ENCODE results near the gene DMRTA2. TPM values are rescaled to one million over a fixed set of nuclear protein-coding genes. Genes with fewer than 3 reads are reported as not detected.

Gene DMRTA2
- not detected for total RNA-seq

DNA sequence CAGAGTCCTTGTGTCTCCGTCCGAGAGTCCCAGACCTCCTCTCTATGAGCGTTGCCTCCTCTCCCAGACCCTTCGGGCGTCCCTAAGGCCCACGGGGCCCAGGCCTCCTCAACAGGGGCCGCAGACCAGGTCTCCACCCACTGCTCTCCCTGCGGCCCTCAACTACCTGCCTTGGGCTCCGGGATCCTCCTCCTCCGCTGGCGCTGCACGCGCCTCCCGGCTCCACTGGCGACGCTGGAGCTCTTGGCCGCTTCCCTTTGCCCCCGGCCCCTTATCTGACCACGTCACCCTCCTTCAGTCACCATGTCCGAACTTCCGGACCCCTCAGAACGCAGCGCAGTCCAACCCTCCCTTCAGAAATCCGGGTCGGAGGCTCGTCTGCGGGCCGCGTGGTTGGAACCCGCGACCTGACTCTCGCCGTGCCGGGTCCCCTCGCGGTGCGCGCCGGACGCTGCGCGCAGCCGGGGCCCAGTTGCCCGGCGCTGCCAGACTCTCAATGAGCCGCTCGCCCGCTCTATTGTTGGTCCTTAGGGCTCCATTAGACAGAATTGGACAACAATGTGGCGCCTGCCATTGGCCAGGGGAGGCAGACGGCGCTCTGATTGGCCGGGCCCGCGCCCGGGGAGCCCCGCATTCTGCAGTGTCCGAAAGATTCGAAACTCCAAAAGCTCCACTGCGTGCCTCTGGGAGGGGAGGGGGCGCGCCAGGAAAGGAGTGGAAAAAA lies at the start of gene DMRTA2:
TSS of gene DMRTA2 (minus strand) at position 498 of the 724 bp plus-strand sequence. CDS start 1,907 bp downstream, outside the sequence.
- Histone ChIP-seq H3K9me3 (no peaks in the 10 kb centered on the region), H3K4me3 (peak within 1 kb of the TSS in 1 of 2 donors; percentile 18), H3K4me1 (peaks cover 0 to 41% of the 10 kb centered on the region in 2 donors), H3K27ac (no peak within 1 kb of the TSS), H3K27me3 (peaks cover 0 to 85% of the 10 kb centered on the region in 2 donors), H3K36me3 (no peaks in the 10 kb centered on the region)
- no peak for TF ChIP-seq POLR2A (IDR thresholded peaks at IDR 0.05)
- TF ChIP-seq, protein P1, sequence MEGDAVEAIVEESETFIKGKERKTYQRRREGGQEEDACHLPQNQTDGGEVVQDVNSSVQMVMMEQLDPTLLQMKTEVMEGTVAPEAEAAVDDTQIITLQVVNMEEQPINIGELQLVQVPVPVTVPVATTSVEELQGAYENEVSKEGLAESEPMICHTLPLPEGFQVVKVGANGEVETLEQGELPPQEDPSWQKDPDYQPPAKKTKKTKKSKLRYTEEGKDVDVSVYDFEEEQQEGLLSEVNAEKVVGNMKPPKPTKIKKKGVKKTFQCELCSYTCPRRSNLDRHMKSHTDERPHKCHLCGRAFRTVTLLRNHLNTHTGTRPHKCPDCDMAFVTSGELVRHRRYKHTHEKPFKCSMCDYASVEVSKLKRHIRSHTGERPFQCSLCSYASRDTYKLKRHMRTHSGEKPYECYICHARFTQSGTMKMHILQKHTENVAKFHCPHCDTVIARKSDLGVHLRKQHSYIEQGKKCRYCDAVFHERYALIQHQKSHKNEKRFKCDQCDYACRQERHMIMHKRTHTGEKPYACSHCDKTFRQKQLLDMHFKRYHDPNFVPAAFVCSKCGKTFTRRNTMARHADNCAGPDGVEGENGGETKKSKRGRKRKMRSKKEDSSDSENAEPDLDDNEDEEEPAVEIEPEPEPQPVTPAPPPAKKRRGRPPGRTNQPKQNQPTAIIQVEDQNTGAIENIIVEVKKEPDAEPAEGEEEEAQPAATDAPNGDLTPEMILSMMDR (IDR thresholded peaks at IDR 0.05): no peak
- DNase-seq: no peak
- intact Hi-C loops (cut with DNase I; ENCODE audit: low total_unique reads): no loop called here

DNA sequence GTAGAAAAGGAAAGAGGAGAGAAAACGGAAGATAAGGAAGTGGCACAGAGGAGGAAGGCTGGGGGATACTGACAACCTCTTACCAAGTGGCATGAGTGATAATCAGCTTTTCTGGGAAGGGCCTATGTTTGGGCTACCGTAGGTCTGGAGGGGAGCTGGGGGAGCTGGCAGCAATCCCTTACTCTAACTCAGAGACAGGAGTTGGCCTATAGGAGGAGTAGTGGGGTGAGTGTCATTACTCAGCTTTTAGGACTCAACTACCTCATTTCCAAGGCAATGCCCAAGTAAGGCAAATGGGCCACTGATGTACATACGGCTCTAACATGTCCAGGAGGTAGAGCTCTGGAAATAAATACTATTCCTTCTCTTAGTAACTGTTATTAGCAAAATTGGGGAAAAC lies 48.7 kb upstream of the DMRTA2 start:
- TF ChIP-seq, protein P1 (IDR thresholded peaks at IDR 0.05): no peak
- no peak for TF ChIP-seq POLR2A (IDR thresholded peaks at IDR 0.05)
- DNase-seq: no peak
- Histone ChIP-seq H3K9me3 (no peaks in the 10 kb centered on the region), H3K4me1 (no peaks in the 10 kb centered on the region), H3K27ac (no peak overlapping the region), H3K4me3 (no peak overlapping the region), H3K36me3 (no peaks in the 10 kb centered on the region), H3K27me3 (no peaks in the 10 kb centered on the region)
- intact Hi-C loops (cut with DNase I; ENCODE audit: low total_unique reads): no loop called here

DNA sequence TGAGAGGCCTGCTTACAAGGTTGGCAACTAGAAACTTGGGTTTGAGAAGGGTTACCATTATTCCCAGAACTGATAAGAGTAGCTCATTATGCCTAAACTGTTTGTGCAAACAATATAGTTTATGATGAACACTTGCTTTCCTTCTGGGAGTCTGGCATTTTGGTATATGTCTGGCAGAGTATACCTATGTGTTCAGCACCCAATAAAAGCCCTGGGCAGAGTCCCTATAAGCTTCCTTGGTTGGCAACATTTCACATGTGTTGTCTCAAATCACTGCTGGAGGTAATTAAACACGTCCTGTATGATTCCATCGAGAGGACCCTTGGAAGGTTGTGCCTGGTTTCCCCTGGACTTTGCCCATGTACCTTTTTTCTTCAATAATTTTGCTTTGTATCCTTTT lies 39.7 kb upstream of the DMRTA2 start:
- DNase-seq: no peak
- TF ChIP-seq, protein P1 (IDR thresholded peaks at IDR 0.05): no peak
- no peak for TF ChIP-seq POLR2A (IDR thresholded peaks at IDR 0.05)
- Histone ChIP-seq H3K36me3 (no peaks in the 10 kb centered on the region), H3K4me1 (no peaks in the 10 kb centered on the region), H3K27ac (no peak overlapping the region), H3K9me3 (no peaks in the 10 kb centered on the region), H3K27me3 (no peaks in the 10 kb centered on the region), H3K4me3 (no peak overlapping the region)
- intact Hi-C loops (cut with DNase I; ENCODE audit: low total_unique reads): no loop called here

DNA sequence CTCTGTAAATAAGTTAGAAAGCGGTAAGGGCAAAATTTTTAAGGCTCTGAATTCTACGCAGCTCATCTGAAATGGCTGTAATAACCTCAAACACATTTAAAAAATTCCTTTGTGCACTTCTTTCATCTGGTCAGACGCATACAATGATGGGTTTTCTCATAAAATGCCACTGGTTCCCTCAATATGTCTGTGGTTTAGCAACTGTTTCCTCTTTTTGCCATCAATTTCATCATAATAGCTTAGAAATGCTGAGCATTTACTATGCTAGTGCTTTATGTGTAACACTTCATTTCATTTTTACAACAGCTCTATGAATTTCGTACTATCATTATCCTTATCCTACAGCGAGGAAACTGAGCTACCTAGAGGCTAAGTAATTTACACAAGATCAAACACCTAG lies 35.3 kb upstream of the DMRTA2 start:
- DNase-seq: no peak
- intact Hi-C loops (cut with DNase I; ENCODE audit: low total_unique reads): no loop called here

DNA sequence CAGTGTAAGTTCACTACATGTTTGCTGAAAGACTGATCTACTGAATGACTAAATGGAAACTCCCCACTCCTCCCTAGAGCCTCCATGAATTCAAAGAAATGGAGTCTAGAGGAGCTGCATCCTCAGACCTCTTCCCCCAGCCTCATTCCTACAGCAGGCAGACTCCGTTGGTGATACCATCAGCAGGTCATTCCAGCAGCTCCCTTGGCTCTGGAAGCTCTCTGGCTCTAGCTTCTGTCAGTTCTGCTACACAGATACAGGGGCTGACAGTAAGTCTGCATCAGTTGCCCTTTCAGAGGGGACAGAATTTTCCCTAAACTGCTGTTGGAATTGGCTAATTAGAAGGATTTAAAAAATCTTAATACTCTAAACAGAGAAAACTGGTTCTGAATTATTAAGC lies 31.7 kb upstream of the DMRTA2 start:
- Histone ChIP-seq H3K27ac (no peak overlapping the region), H3K4me3 (no peak overlapping the region), H3K4me1 (no peaks in the 10 kb centered on the region), H3K27me3 (no peaks in the 10 kb centered on the region), H3K36me3 (no peaks in the 10 kb centered on the region), H3K9me3 (no peaks in the 10 kb centered on the region)
- TF ChIP-seq, protein P1 (IDR thresholded peaks at IDR 0.05): no peak
- TF ChIP-seq POLR2A (IDR thresholded peaks at IDR 0.05): no peak
- DNase-seq: no peak
- intact Hi-C loops (cut with DNase I; ENCODE audit: low total_unique reads): no loop called here

More for the DNA sequence above, 35.3 kb upstream of the DMRTA2 start:
- no peaks in the 10 kb centered on the region for H3K36me3 ChIP-seq
- H3K9me3 ChIP-seq: no peaks in the 10 kb centered on the region
- no peaks in the 10 kb centered on the region for H3K27me3 ChIP-seq
- H3K27ac ChIP-seq: no peak overlapping the region
- no peaks in the 10 kb centered on the region for H3K4me1 ChIP-seq
- no peak overlapping the region for H3K4me3 ChIP-seq
- no peak for TF ChIP-seq POLR2A (IDR thresholded peaks at IDR 0.05)
- TF ChIP-seq, protein P1 (IDR thresholded peaks at IDR 0.05): no peak
